HuH-7.5 (cell line): ENCODE results near the gene DDX5.
"Not testable (repeated sequence)": the region's sequence is repeated elsewhere in the genome, so short reads cannot be mapped to it uniquely, and the experiment has no call there.

Experiments used
- DNase-seq: peaks from one replicate; pipeline ENCODE4 v3.0.0; 2011; ENCODE audit warnings: low spot score

DDX5 gene

DNA sequence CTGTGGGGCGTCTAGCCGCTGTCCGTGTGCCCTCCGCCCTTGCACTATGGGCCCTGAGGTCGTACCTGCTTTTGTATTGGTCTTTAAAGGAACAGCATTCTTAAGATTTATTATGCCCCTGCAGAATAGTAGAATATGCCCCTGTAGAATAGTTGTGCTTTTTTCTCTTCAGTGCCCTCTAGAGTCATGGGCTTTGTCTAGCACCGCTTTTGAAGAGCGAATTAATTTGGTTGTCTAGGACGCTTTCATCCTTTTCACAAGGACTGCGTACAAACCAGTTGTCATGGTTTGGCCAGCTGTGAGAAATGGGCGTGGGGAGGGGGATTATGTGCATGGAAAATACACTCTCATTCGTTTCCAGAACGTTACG lies 1.3 kb upstream of the DDX5 start:
- peak; percentile 52 for DNase-seq

- no peak for DNase-seq
Measured at GRCh38 chr17:64506576-64507412, 705 bp upstream of the DDX5 start, which contains the start of gene CEP95. CEP95 (plus strand) TSS chr17:64506977; CDS start chr17:64507098, 121 bp downstream.

GRCh38 chr17:64505340-64506200 lies 519 bp downstream of the DDX5 start:
- peak; percentile 45 for DNase-seq

DNA sequence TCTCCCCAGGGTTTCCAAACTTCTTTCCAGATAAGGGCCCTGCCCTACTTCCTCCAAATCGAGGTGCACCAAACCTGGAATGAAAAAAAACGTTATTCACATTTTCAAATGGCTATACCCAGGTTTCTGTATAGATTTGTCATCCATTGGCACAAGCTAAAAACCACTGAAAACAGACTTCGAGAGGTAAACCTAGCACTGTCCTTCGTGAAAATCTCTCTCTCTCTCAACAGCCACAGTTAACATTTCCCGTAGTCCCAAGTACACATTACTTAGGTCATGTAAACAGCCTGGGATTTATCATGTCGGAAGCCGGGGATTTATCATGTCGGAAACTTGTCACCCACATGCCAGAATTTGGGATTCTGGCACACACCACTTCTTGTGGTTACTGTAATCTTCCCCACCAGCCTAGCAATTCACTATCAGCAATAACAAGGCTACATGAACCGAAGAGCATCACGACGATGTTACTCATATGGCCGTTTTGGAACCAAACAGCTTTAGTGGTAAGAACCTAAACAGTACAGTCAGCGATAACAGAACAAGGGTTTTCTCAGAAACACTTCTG lies 1.2 kb downstream of the DDX5 start:
- DNase-seq = no peak

DNA sequence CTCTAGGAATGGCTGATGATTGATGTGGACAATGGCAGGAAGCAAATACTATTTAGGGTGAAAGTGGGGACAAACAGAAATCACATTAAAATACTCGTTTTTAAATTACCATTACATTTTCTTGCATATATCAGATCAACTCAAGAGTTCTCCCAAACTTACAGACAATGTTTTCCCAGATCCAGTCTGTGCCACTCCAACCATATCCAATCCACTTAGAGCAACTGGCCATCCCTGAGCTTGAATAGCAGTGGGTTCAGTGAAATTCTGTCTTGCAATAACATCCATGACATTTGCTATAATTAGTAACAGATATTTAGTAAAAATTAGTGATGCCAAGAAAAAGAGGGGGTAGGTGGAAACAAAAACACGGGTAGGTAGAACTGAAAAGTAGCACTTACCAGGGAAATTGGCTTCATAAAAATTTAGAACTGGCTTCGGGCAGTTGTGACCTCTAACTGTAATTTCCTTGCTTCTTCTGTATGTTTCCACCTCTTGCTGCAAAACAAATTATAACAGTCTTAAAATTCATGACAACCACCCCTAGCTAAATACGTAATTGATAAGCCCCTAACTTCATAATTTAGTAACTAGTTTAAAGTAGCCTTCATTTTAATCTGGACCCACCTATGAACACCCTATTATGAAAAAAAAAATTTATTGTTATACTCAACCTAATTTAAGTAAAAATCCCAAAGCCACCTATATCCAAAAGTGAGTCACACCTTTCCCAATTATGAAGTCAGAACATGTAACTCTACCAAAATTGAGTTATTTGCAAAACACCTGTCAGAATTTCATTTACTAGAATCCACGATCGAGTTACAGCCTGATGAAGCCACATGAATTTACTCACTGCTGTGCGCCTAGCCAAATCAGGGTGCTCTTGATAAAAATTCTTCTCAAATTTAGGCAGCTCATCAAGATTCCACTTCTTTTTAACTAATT lies 2.0 kb downstream of the DDX5 start:
- no peak for DNase-seq

DNA sequence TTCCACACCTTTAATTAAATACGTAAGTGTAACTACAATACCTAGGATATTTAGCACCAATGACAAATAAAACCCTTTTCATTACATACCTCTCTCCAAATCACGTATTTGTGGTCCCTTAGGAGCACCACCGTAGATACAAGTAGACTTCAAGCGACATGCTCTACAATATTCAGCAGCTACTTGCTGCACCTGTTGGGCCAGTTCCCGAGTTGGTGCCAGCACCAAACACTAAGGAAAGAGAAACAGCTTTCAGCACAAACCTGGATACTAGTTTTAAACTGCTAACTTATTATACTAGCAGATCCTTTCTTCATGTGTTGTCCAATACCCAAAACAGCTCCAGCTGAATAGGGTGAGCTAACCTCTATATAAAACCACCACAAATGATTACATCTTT lies 2.7 kb downstream of the DDX5 start:
- no peak for DNase-seq

- DNase-seq = no peak
Measured at GRCh38 chr17:64502809-64503208, 3.3 kb downstream of the DDX5 start.

DNA sequence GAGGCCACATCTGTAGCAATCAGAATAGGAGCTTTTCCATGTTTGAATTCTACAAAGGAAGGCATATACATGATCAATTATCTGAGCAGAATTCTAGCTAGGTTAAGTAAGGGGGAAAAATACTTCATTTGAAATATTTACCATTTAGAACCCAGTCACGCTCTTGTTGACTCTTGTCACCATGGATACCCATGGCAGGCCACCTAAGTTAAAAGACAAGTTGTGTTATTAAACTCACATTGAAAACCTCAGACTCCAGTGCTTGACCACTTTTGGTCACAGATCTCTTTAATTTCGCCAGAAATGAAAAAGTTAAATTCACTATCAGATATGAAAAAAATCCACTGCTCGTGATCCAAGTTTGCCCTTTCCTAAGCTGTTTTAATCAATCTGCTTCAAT lies 4.1 kb downstream of the DDX5 start:
- DNase-seq = no peak

- DNase-seq = no peak
Measured at GRCh38 chr17:64500862-64501765, 5.0 kb downstream of the DDX5 start.

GRCh38 chr17:64500487-64500859 lies 5.6 kb downstream of the DDX5 start:
- no peak for DNase-seq

DNA sequence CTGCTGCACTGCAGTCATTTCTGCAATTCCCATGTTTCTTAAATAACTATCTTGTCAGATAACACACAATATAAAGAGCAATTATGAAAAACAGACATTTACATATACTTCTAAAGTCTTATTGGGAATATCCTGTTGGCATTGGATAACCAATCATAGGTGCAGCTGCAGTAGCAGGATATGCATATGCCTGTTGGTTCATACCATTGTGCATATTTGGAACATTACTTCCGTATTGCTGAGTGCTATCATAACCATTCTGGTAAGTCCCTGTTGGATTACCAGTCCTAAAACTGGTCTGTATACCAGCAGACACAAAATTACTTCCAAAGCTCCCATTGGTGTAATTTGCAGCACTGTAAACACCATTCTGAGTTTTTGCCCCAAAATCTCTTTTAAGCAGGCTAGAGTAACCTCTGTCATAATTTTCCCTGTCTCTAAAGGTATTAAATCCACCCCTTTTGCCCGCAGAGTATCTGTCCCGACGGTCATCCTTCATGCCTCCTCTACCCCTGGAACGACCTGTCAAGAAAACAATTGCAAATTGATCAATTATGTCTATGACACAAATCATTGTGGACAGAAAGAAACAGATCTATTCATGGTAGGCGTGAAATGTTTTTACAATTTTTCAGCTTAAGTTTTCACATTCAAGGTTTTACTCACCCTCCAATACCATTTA lies 6.1 kb downstream of the DDX5 start:
- DNase-seq = no peak

- DNase-seq = no peak
Measured at GRCh38 chr17:64498308-64499203, 7.5 kb downstream of the DDX5 start.

GRCh38 chr17:64497565-64498035 lies 8.5 kb downstream of the DDX5 start:
- DNase-seq = no peak

- DNase-seq = peak; percentile 89
Measured at GRCh38 chr17:64496786-64497564, 9.1 kb downstream of the DDX5 start, which contains the start of gene POLG2. POLG2 (minus strand) TSS chr17:64497054; CDS start chr17:64496968, 86 bp downstream.

DNA sequence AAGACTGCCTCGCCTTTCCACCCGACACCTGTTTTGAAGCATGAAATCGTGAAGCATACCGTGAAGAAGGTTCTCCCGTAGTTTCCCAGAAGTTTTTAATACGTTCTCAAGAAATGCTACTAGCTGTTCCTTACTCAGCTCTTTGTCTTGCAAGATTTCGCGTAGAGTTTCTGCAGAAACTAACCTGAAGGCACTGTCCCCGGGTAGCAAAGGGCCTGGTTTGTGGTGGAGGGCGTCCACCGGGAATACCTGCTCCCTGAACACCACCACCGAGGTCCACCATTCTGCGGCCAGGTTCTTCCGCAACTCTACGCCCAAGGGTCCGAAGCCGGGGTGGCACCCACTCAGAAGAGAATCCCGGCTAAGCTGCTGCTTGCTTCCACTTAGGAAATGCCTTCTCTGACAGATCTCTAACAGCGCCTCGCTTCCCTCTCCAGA lies 9.7 kb downstream of the DDX5 start:
- DNase-seq = peak; percentile 23

DNA sequence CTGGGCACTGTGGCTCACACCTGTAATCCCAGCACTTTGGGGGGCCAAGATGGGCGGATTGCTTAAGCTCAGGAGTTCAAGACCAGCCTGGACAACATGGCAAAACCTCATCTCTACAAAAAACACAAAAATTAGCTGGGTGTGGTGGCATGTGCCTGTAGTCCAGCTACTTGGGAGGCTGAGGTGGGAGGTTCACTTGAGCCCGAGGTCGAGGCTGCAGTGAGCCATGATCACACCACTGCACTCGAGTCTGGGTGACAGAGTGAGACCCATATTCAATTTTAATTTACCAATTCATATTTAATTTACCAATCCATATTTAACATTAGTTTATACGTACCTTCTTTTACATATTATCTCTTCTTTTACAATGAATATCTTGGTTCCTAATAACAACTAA lies 10.8 kb downstream of the DDX5 start:
- DNase-seq = not testable (repeated sequence)

DNA sequence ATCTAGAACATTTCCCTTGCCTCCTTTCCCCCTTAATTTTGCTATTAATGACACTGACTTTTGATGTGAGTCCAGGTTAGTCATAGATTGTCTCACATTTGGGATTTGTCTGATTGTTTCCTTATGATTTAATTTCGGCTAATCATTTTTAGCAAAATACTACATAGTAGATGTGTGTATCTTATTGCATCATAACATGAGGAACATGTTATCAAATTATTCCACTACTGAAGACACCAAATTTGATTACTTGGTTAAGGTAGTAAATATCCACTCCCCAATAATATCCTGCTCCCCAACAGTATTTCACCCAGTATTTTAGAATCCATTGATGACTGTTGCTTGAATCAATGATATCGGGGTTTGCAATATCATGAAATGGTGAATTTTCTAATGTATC lies 12.0 kb downstream of the DDX5 start:
- no peak for DNase-seq
